WTC11 (cell line): ENCODE results near the gene CTTN.

Experiments used
- ATF3 ChIP-seq: sonication (generic); formaldehyde crosslinking; conservative IDR thresholded peaks from 2 replicates; pipeline ENCODE4 v1.8.1; 2022; ENCODE audit warnings: mild to moderate bottlenecking, missing genetic modification reagents
- CBFB ChIP-seq: sonication (generic); formaldehyde crosslinking; IDR thresholded peaks from 2 replicates; pipeline ENCODE4 v1.8.1; 2022; ENCODE audit warnings: mild to moderate bottlenecking, low read depth, missing genetic modification reagents
- CREM ChIP-seq: sonication (generic); formaldehyde crosslinking; IDR thresholded peaks from 2 replicates; pipeline ENCODE4 v1.8.1; 2022; ENCODE audit warnings: mild to moderate bottlenecking, missing genetic modification reagents, moderate library complexity
- CTCF ChIP-seq: fragments of 200-600 bp; IDR thresholded peaks from 2 replicates; pipeline ENCODE4 v1.8.0; 2022; ENCODE audit warnings: antibody characterized with exemption
- ESRRA ChIP-seq: sonication (generic); formaldehyde crosslinking; IDR thresholded peaks from 2 replicates; pipeline ENCODE4 v1.8.1; 2022; ENCODE audit warnings: mild to moderate bottlenecking, missing genetic modification reagents, borderline replicate concordance
- FOXJ3 ChIP-seq: sonication (generic); formaldehyde crosslinking; IDR thresholded peaks from 2 replicates; pipeline ENCODE4 v1.9.0; 2021; ENCODE audit warnings: missing genetic modification reagents, mild to moderate bottlenecking, borderline replicate concordance
- KAT7 ChIP-seq: sonication (generic); formaldehyde crosslinking; IDR thresholded peaks from 2 replicates; pipeline ENCODE4 v1.8.1; 2023; ENCODE audit warnings: missing genetic modification reagents, mild to moderate bottlenecking, borderline replicate concordance
- MAX ChIP-seq: sonication (generic); formaldehyde crosslinking; IDR thresholded peaks from 2 replicates; pipeline ENCODE4 v1.8.0; 2022; ENCODE audit warnings: mild to moderate bottlenecking, missing genetic modification reagents
- NR2C2 ChIP-seq: sonication (generic); formaldehyde crosslinking; IDR thresholded peaks from 2 replicates; pipeline ENCODE4 v1.8.0; 2022; ENCODE audit warnings: mild to moderate bottlenecking, missing genetic modification reagents
- NR3C1 ChIP-seq: sonication (generic); formaldehyde crosslinking; conservative IDR thresholded peaks from 2 replicates; pipeline ENCODE4 v1.8.1; 2023; ENCODE audit warnings: low read depth, mild to moderate bottlenecking, missing genetic modification reagents
- SP1 ChIP-seq: sonication (generic); formaldehyde crosslinking; conservative IDR thresholded peaks from 2 replicates; pipeline ENCODE4 v1.8.1; 2022; ENCODE audit warnings: missing genetic modification reagents
- USF2 ChIP-seq: sonication (generic); formaldehyde crosslinking; IDR thresholded peaks from 2 replicates; pipeline ENCODE4 v1.8.1; 2023; ENCODE audit warnings: mild to moderate bottlenecking, missing genetic modification reagents, moderate library complexity

- no peak for TF ChIP-seq NR2C2
- no peak for TF ChIP-seq ATF3 (CRISPR knock-in tag)
- TF ChIP-seq CTCF = no peak
- no peak for TF ChIP-seq ESRRA (CRISPR knock-in tag)
- no peak for TF ChIP-seq FOXJ3 (CRISPR knock-in tag)
- no peak for TF ChIP-seq KAT7 (CRISPR knock-in tag)
- no peak for TF ChIP-seq NR3C1 (CRISPR knock-in tag)
- TF ChIP-seq CREM (CRISPR knock-in tag) = no peak
- no peak for TF ChIP-seq CBFB (CRISPR knock-in tag)
- no peak for TF ChIP-seq SP1
- no peak for TF ChIP-seq USF2 (CRISPR knock-in tag)
- TF ChIP-seq MAX = no peak
Measured at GRCh38 chr11:70460964-70461363, 62.6 kb downstream of the CTTN start.
